Brain microvascular endothelial cell (primary cell): Measurements from ENCODE around the gene PRXL2C.

ENCODE experiments used
- DNase-seq: peaks from one replicate; pipeline ENCODE4 v3.0.0-alpha.2; 2020
- H3K27ac ChIP-seq: fragments of 250-450 bp; sonication (Bioruptor Pico); 2 replicates; pipeline ENCODE4 v1.5.1; 2020; ENCODE audit warnings: mild to moderate bottlenecking, moderate library complexity
- H3K27me3 ChIP-seq: fragments of 250-450 bp; sonication (Bioruptor Pico); replicated peaks from 2 replicates; pipeline ENCODE4 v1.5.1; 2020; ENCODE audit warnings: mild to moderate bottlenecking
- H3K36me3 ChIP-seq: fragments of 250-450 bp; sonication (Bioruptor Pico); replicated peaks from 2 replicates; pipeline ENCODE4 v1.5.1; 2020; ENCODE audit warnings: mild to moderate bottlenecking
- H3K4me3 ChIP-seq: 2 replicates; pipeline ENCODE4 v1.5.1; 2011; ENCODE audit warnings: low read depth, mild to moderate bottlenecking, control low read depth, low read length, moderate library complexity
- in situ Hi-C: cut with HindIII; loops from 2 replicates; pipeline ENCODE4 v1.10.0; 2017; ENCODE audit warnings: low sequenced_read_pairs, low pct_ligation_motif_present
- TF ChIP-seq, protein P1 (sequence below): IDR thresholded peaks from 2 replicates; pipeline ENCODE4 v1.5.1; 2011; ENCODE audit warnings: low read depth, mild to moderate bottlenecking, moderate library complexity, low read length, control low read depth, inconsistent platforms; ENCODE audit errors: missing control alignments

The PRXL2C gene

DNA sequence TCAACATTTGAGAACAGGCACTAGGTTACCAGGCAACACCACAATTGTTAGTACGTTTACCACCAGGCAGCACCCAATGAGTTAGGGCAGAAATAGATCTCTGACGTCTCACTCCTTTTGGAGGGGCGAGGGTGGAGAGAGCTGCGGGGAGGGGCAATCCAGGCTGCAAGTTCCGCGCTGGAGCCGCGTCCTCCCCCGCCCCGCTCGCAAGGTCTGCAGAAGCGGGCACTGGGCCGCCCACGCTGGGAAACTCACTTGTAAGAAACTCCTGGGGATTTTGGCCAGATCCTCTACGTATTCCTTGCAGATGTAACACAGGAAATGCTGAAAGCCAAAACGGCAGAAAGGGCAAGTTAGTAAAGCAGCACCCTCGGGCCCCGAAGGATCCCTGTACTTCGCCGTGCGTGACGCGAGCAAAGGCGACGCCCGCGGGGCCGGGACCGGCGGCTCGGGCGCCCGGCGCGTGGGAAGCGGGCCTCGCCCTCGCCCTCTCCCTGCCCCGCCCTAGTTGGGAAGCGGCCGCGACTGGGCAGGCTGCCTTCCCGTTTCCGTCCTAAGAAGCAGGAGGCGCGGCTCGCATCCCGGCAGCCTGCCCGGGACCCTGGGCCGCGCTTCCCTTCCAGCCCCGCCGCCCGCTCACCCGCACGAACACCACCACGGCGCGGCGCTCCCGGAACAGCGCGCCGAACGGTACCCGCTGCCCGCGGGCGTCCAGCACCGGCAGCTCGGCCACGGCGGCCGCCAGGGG, 493 bp downstream of the PRXL2C start:
- peaks cover 10% of the 10 kb centered on the region for H3K36me3 ChIP-seq
- TF ChIP-seq, protein P1, sequence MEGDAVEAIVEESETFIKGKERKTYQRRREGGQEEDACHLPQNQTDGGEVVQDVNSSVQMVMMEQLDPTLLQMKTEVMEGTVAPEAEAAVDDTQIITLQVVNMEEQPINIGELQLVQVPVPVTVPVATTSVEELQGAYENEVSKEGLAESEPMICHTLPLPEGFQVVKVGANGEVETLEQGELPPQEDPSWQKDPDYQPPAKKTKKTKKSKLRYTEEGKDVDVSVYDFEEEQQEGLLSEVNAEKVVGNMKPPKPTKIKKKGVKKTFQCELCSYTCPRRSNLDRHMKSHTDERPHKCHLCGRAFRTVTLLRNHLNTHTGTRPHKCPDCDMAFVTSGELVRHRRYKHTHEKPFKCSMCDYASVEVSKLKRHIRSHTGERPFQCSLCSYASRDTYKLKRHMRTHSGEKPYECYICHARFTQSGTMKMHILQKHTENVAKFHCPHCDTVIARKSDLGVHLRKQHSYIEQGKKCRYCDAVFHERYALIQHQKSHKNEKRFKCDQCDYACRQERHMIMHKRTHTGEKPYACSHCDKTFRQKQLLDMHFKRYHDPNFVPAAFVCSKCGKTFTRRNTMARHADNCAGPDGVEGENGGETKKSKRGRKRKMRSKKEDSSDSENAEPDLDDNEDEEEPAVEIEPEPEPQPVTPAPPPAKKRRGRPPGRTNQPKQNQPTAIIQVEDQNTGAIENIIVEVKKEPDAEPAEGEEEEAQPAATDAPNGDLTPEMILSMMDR = no peak
- H3K27ac ChIP-seq = peak overlapping the region; percentile 95
- no peaks in the 10 kb centered on the region for H3K27me3 ChIP-seq
- in situ Hi-C loops = no loop called here
- peak; percentile 90 for DNase-seq
- peak overlapping the region; percentile 69 for H3K4me3 ChIP-seq

DNA sequence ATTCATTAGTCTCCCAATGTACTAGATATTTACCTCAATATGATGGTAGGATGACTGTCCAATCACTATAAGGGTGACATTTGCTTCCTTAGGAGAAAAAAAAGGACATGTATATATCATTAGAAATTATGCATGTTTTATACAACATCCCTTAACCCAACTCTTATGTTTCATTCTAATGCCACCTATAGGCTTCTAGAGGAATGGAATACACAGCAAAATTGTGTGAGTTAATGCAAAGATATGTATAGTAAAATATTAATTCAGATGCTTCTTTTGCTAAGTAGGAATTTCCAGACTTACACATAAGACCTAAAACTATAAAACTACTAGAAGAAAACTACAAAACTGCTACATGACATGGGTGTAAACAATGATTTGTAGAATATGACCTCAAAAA, 3.5 kb downstream of the PRXL2C start:
- no peak overlapping the region for H3K4me3 ChIP-seq
- peaks cover 13% of the 10 kb centered on the region for H3K36me3 ChIP-seq
- TF ChIP-seq, protein P1 = peak; percentile 41
- H3K27me3 ChIP-seq = no peaks in the 10 kb centered on the region
- in situ Hi-C loops = no loop called here
- no peak for DNase-seq
- H3K27ac ChIP-seq = no peak overlapping the region

- no peak overlapping the region for H3K4me3 ChIP-seq
- peaks cover 16% of the 10 kb centered on the region for H3K36me3 ChIP-seq
- TF ChIP-seq, protein P1 = no peak
- DNase-seq = no peak
- in situ Hi-C loops = no loop called here
- no peak overlapping the region for H3K27ac ChIP-seq
- H3K27me3 ChIP-seq = no peaks in the 10 kb centered on the region
Measured at GRCh38 chr9:96649620-96650324, 5.3 kb downstream of the PRXL2C start.

- peak; percentile 14 for DNase-seq
- peaks cover 21% of the 10 kb centered on the region for H3K36me3 ChIP-seq
- TF ChIP-seq, protein P1 = no peak
- in situ Hi-C loops = no loop called here
- no peak overlapping the region for H3K27ac ChIP-seq
- H3K4me3 ChIP-seq = no peak overlapping the region
- no peaks in the 10 kb centered on the region for H3K27me3 ChIP-seq
Measured at GRCh38 chr9:96646081-96646991, 8.8 kb downstream of the PRXL2C start.

DNA sequence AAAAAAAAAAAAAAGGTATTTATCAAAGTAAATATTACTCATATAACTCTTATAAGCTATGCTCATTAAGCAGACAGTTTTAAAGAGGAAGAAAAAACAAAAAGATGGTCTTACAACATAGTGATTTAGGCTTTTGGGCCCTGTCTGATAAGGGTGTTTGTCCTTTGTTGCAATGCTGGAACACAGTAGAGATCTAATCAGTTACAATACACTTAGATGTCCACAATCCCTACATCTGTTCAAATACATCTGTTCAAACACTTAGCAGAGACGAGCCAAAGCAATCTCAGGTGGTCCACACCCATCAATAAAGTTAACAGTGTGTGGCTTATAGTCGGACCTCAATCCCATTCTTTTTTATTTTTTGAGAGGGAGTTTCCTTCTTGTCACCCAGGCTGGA, 11.0 kb downstream of the PRXL2C start:
- no peak overlapping the region for H3K27ac ChIP-seq
- in situ Hi-C loops = no loop called here
- no peak overlapping the region for H3K4me3 ChIP-seq
- H3K36me3 ChIP-seq = peaks cover 11% of the 10 kb centered on the region
- DNase-seq = no peak
- TF ChIP-seq, protein P1 = no peak
- no peaks in the 10 kb centered on the region for H3K27me3 ChIP-seq
